Measurements from ENCODE around the gene FGF12.

Gene FGF12

DNA sequence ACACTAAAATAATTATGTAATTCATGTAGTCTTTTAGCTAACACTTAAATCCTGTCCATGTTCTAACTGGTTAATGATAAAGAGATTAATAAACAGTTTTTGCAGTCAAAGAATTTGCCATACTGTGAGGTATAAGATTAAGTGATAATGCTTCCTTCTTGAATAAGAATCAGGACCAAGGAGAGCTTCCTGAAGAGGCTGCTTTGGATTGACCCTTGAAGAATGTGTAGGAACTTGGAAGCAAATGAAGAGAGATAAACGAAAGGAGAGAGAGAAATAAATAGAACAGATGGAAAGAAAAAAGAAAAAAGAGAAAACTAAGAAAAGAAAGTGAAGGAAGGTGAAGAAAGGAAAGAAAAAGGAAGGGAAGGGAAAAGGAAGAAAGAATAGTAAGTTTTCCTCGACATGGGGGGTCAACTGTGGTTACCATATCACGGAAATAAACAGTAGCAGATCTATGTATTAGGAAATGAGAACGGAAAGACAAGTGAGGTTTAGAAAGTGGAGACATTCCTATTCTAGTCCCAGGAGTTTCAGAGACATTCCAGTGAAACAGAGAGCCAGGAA lies 539.8 kb downstream of the FGF12 start:
- H2AK5ac ChIP-seq (ENCODE audit: low read length) = no peak overlapping the region
- no peak overlapping the region for H4K8ac ChIP-seq (ENCODE audit: low read depth, low read length)
- no peak overlapping the region for H3K18ac ChIP-seq (ENCODE audit: low read length)
- no peak overlapping the region for H4K91ac ChIP-seq (ENCODE audit: low read depth, low read length)
- H3K4me2 ChIP-seq (ENCODE audit: low read length) = no peak overlapping the region
- DNase-seq = no peak
- H3K79me2 ChIP-seq (ENCODE audit: control insufficient read depth, insufficient read depth, low read length, poor library complexity) = no peaks in the 10 kb centered on the region
- H3K23ac ChIP-seq (ENCODE audit: low read length) = no peak overlapping the region
- no peak overlapping the region for H3K4me3 ChIP-seq (ENCODE audit: low read depth, low read length)
- no CpG with 5 or more reads among the region's 4 CpGs for WGBS (ENCODE audit: extremely low coverage, insufficient coverage, insufficient read length)
- no peak overlapping the region for H2BK5ac ChIP-seq (ENCODE audit: low read depth, low read length, poor library complexity)
- no peak overlapping the region for H3K14ac ChIP-seq (ENCODE audit: low read length)
- no peaks in the 10 kb centered on the region for H3K27me3 ChIP-seq (ENCODE audit: insufficient read depth, low read length)
- H3K9ac ChIP-seq (ENCODE audit: low read length) = no peak overlapping the region
- H3K79me1 ChIP-seq (ENCODE audit: low read length) = no peaks in the 10 kb centered on the region
- H3K4ac ChIP-seq (ENCODE audit: low read depth, low read length) = no peak overlapping the region
- no peak overlapping the region for H2BK12ac ChIP-seq (ENCODE audit: low read length)
- H2BK120ac ChIP-seq (ENCODE audit: insufficient read depth, low read length, poor library complexity) = no peak overlapping the region
- no peaks in the 10 kb centered on the region for H3K4me1 ChIP-seq (ENCODE audit: control insufficient read depth in 1 of 2, insufficient read depth in 2 of 2, low read length in 2 of 2)
- no peaks in the 10 kb centered on the region for H3K9me3 ChIP-seq (ENCODE audit: insufficient read depth, low read depth, low read length)
- no peak overlapping the region for H4K12ac ChIP-seq (ENCODE audit: low read depth, low read length)
- no peak overlapping the region for H2AFZ ChIP-seq (ENCODE audit: insufficient read depth, low read length, poor library complexity)
- no peak overlapping the region for H3K27ac ChIP-seq (ENCODE audit: low read depth, low read length)
- no peaks in the 10 kb centered on the region for H3K36me3 ChIP-seq (ENCODE audit: control insufficient read depth in 1 of 2, insufficient read depth in 2 of 2, low read length in 2 of 2)

DNA sequence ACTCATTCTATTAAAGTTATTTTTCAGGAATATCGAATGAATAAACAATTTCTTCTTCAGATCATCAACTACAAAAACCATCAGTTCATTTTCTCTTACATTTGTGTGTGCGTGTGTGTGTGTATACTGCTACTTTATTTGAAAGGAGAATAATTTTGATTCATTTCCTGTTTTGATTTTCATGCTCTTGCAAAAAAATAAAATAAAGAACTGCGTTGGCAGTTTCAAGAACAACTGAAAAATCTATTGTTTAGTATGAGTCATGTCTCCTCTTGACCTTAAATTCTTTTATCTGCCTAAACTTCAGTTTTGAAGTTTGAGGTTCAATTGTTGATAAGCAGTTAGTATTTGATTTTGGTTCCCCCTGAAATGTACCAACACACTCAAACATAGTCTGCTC lies 540.8 kb downstream of the FGF12 start:
- no peaks in the 10 kb centered on the region for H3K4me1 ChIP-seq (ENCODE audit: control insufficient read depth in 1 of 2, insufficient read depth in 2 of 2, low read length in 2 of 2)
- no CpG with 5 or more reads among the region's 3 CpGs for WGBS (ENCODE audit: extremely low coverage, insufficient coverage, insufficient read length)
- no peak overlapping the region for H4K8ac ChIP-seq (ENCODE audit: low read depth, low read length)
- H3K27ac ChIP-seq (ENCODE audit: low read depth, low read length) = no peak overlapping the region
- no peak overlapping the region for H3K9ac ChIP-seq (ENCODE audit: low read length)
- no peaks in the 10 kb centered on the region for H3K79me1 ChIP-seq (ENCODE audit: low read length)
- no peaks in the 10 kb centered on the region for H3K9me3 ChIP-seq (ENCODE audit: insufficient read depth, low read depth, low read length)
- H3K14ac ChIP-seq (ENCODE audit: low read length) = no peak overlapping the region
- DNase-seq = no peak
- no peaks in the 10 kb centered on the region for H3K36me3 ChIP-seq (ENCODE audit: control insufficient read depth in 1 of 2, insufficient read depth in 2 of 2, low read length in 2 of 2)
- no peak overlapping the region for H2AK5ac ChIP-seq (ENCODE audit: low read length)
- no peak overlapping the region for H3K23ac ChIP-seq (ENCODE audit: low read length)
- H2BK5ac ChIP-seq (ENCODE audit: low read depth, low read length, poor library complexity) = no peak overlapping the region
- H3K4me3 ChIP-seq (ENCODE audit: low read depth, low read length) = no peak overlapping the region
- no peak overlapping the region for H3K4me2 ChIP-seq (ENCODE audit: low read length)
- H4K91ac ChIP-seq (ENCODE audit: low read depth, low read length) = no peak overlapping the region
- no peak overlapping the region for H4K12ac ChIP-seq (ENCODE audit: low read depth, low read length)
- H3K4ac ChIP-seq (ENCODE audit: low read depth, low read length) = no peak overlapping the region
- no peak overlapping the region for H3K18ac ChIP-seq (ENCODE audit: low read length)
- H3K79me2 ChIP-seq (ENCODE audit: control insufficient read depth, insufficient read depth, low read length, poor library complexity) = no peaks in the 10 kb centered on the region
- no peak overlapping the region for H2BK12ac ChIP-seq (ENCODE audit: low read length)
- no peak overlapping the region for H2AFZ ChIP-seq (ENCODE audit: insufficient read depth, low read length, poor library complexity)
- no peak overlapping the region for H2BK120ac ChIP-seq (ENCODE audit: insufficient read depth, low read length, poor library complexity)
- H3K27me3 ChIP-seq (ENCODE audit: insufficient read depth, low read length) = no peaks in the 10 kb centered on the region

DNA sequence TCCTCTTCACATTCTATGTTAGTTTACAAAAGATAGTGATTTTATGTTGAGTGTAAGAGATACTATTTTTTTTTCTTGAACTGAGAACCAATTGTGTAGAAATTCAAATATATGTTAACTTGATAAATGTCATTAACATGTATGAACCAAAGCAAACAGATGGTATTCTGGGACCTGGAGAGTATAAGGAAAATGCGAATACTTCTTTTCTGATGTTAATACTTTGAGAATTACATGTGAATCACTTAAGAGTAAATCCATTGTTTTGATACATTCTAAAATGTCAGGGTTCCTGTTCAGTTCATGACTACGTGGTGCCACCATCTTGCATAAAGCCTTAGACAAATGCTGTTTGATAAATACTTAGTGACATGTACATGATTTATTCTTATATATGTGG lies 541.3 kb downstream of the FGF12 start:
- Histone ChIP-seq H3K4ac (ENCODE audit: low read depth, low read length) (no peak overlapping the region), H2BK5ac (ENCODE audit: low read depth, low read length, poor library complexity) (no peak overlapping the region), H3K4me2 (ENCODE audit: low read length) (no peak overlapping the region), H3K9me3 (ENCODE audit: insufficient read depth, low read depth, low read length) (no peaks in the 10 kb centered on the region), H3K27ac (ENCODE audit: low read depth, low read length) (no peak overlapping the region), H2AFZ (ENCODE audit: insufficient read depth, low read length, poor library complexity) (no peak overlapping the region), H2BK120ac (ENCODE audit: insufficient read depth, low read length, poor library complexity) (no peak overlapping the region), H3K9ac (ENCODE audit: low read length) (no peak overlapping the region), H3K4me3 (ENCODE audit: low read depth, low read length) (no peak overlapping the region), H3K23ac (ENCODE audit: low read length) (no peak overlapping the region), H3K79me1 (ENCODE audit: low read length) (no peaks in the 10 kb centered on the region), H4K8ac (ENCODE audit: low read depth, low read length) (no peak overlapping the region), H2AK5ac (ENCODE audit: low read length) (no peak overlapping the region), H3K79me2 (ENCODE audit: control insufficient read depth, insufficient read depth, low read length, poor library complexity) (no peaks in the 10 kb centered on the region), H3K27me3 (ENCODE audit: insufficient read depth, low read length) (no peaks in the 10 kb centered on the region), H3K14ac (ENCODE audit: low read length) (no peak overlapping the region), H3K36me3 (ENCODE audit: control insufficient read depth in 1 of 2, insufficient read depth in 2 of 2, low read length in 2 of 2) (no peaks in the 10 kb centered on the region), H3K4me1 (ENCODE audit: control insufficient read depth in 1 of 2, insufficient read depth in 2 of 2, low read length in 2 of 2) (no peaks in the 10 kb centered on the region), H3K18ac (ENCODE audit: low read length) (no peak overlapping the region), H4K91ac (ENCODE audit: low read depth, low read length) (no peak overlapping the region), H4K12ac (ENCODE audit: low read depth, low read length) (no peak overlapping the region), H2BK12ac (ENCODE audit: low read length) (no peak overlapping the region)
- WGBS (ENCODE audit: extremely low coverage, insufficient coverage, insufficient read length) = no CpG with 5 or more reads among the region's 2 CpGs
- no peak for DNase-seq

DNA sequence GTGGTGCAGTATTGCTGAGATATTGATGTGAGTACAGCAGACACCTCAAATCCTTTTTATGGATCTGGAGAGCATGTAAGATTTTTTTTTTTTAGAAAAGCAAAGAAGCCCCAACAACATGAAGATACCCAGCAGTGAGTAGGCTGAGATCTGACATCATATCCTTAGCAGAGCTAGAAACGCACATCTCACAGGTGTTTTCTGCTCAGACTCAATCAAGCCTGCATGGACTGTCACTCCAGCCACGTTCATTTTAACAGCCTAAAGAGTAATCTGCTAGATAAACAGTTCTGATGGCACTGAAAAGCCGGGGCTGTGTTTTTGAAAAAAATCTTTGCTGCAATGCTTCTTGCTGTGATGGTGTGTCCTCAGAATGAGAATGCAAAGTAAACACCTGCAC lies 544.2 kb downstream of the FGF12 start:
- Histone ChIP-seq H3K79me2 (ENCODE audit: control insufficient read depth, insufficient read depth, low read length, poor library complexity) (no peaks in the 10 kb centered on the region), H3K23ac (ENCODE audit: low read length) (no peak overlapping the region), H3K36me3 (ENCODE audit: control insufficient read depth in 1 of 2, insufficient read depth in 2 of 2, low read length in 2 of 2) (no peaks in the 10 kb centered on the region), H4K8ac (ENCODE audit: low read depth, low read length) (no peak overlapping the region), H3K9ac (ENCODE audit: low read length) (no peak overlapping the region), H3K18ac (ENCODE audit: low read length) (no peak overlapping the region), H3K27ac (ENCODE audit: low read depth, low read length) (no peak overlapping the region), H3K9me3 (ENCODE audit: insufficient read depth, low read depth, low read length) (no peaks in the 10 kb centered on the region), H2BK12ac (ENCODE audit: low read length) (no peak overlapping the region), H2AK5ac (ENCODE audit: low read length) (no peak overlapping the region), H3K4me3 (ENCODE audit: low read depth, low read length) (no peak overlapping the region), H3K4me1 (ENCODE audit: control insufficient read depth in 1 of 2, insufficient read depth in 2 of 2, low read length in 2 of 2) (no peaks in the 10 kb centered on the region), H3K4me2 (ENCODE audit: low read length) (no peak overlapping the region), H3K14ac (ENCODE audit: low read length) (no peak overlapping the region), H4K91ac (ENCODE audit: low read depth, low read length) (no peak overlapping the region), H2AFZ (ENCODE audit: insufficient read depth, low read length, poor library complexity) (no peak overlapping the region), H4K12ac (ENCODE audit: low read depth, low read length) (no peak overlapping the region), H3K79me1 (ENCODE audit: low read length) (no peaks in the 10 kb centered on the region), H3K27me3 (ENCODE audit: insufficient read depth, low read length) (no peaks in the 10 kb centered on the region), H2BK120ac (ENCODE audit: insufficient read depth, low read length, poor library complexity) (no peak overlapping the region), H3K4ac (ENCODE audit: low read depth, low read length) (no peak overlapping the region), H2BK5ac (ENCODE audit: low read depth, low read length, poor library complexity) (no peak overlapping the region)
- no CpG with 5 or more reads among the region's 3 CpGs for WGBS (ENCODE audit: extremely low coverage, insufficient coverage, insufficient read length)
- no peak for DNase-seq
